SH-SY5Y (cell line): ENCODE measurements around the gene TGFBR3.

Experiments
- GATA2 ChIP-seq: IDR thresholded peaks from 2 replicates; pipeline ENCODE4 v1.6.1; 2011; ENCODE audit warnings: mild to moderate bottlenecking, low read depth, low read length
- GATA3 ChIP-seq: IDR thresholded peaks from 2 replicates; pipeline ENCODE4 v1.6.1; 2011; ENCODE audit warnings: low read depth, mild to moderate bottlenecking, low read length, moderate library complexity

GRCh38 chr1:91714867-91715381 lies 171.0 kb downstream of the TGFBR3 start:
- TF ChIP-seq GATA3 (no peak), GATA2 (no peak)
